GM23248 (cell line): ENCODE results near the gene FAM131B.

Experiments used
- EZH2 ChIP-seq: fragments of 200-600 bp; sonication (generic); IDR thresholded peaks from 2 replicates; pipeline ENCODE4 v1.6.1; 2018; ENCODE audit warnings: antibody characterized with exemption, mild to moderate bottlenecking; ENCODE audit not compliant: insufficient read depth, poor library complexity, severe bottlenecking
- EZH2phosphoT487 ChIP-seq: fragments of 200-600 bp; sonication (generic); IDR thresholded peaks from 2 replicates; pipeline ENCODE4 v1.6.1; 2018; ENCODE audit warnings: antibody characterized with exemption, moderate library complexity, mild to moderate bottlenecking, low read depth; ENCODE audit not compliant: insufficient read depth

DNA sequence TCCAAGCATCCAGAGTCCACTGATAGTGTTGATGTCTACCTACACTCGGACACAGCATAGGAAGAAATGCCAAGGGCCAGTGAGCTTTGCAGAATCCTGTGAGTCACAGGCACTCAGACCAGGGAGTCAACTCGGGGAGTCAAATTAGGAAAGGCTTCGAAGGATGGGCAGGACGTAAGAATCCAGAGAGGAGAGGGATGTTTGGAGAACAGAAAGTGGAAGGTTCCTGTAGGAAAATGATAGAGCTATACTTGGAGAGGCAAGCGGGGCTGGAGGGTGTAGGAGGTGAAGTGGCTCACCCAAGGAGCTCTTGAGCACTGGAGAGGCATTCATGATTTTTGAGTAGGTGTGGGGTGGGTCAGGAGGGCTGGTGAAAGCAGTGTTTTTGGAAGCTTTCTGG lies 21.6 kb upstream of the FAM131B start:
- TF ChIP-seq EZH2 (no peak), EZH2phosphoT487 (no peak)
